HT-29 (cell line): ENCODE data around the gene DCT. TPM values are rescaled to one million over a fixed set of nuclear protein-coding genes. Genes with fewer than 3 reads are reported as not detected.

Source experiments
- DNase-seq: peaks from one replicate; pipeline ENCODE4 v3.0.0-alpha.2; 2015; ENCODE audit warnings: low spot score
- total RNA-seq: library from RNA; depleted of rRNA; stranded (reverse); fragments of >200 nt; shearing (Covaris generic); gene quantifications from 2 replicates; pipeline ENCODE4 v1.2.3, GENCODE V29; 2014

Gene DCT
- total RNA-seq, 1 experiment from 2014 or later: not detected

- DNase-seq: no peak
Observed at GRCh38 chr13:94454906-94455305, 24.6 kb downstream of the DCT start.

- no peak for DNase-seq
Observed at GRCh38 chr13:94454334-94454733, 25.1 kb downstream of the DCT start.

GRCh38 chr13:94444826-94445225 lies 34.7 kb downstream of the DCT start:
- no peak for DNase-seq

GRCh38 chr13:94435604-94436226 lies 43.8 kb downstream of the DCT start:
- DNase-seq: peak; percentile 74

GRCh38 chr13:94433055-94433961 lies 46.2 kb downstream of the DCT start:
- DNase-seq: no peak

- DNase-seq: no peak
Observed at GRCh38 chr13:94431987-94432386, 47.5 kb downstream of the DCT start.

GRCh38 chr13:94431574-94431973 lies 47.9 kb downstream of the DCT start:
- no peak for DNase-seq

GRCh38 chr13:94427313-94427953 lies 52.0 kb downstream of the DCT start:
- DNase-seq: no peak

- DNase-seq: no peak
Observed at GRCh38 chr13:94419925-94420305, 59.6 kb downstream of the DCT start.

- DNase-seq: no peak
Observed at GRCh38 chr13:94419304-94419924, 60.1 kb downstream of the DCT start.

- DNase-seq: no peak
Observed at GRCh38 chr13:94417294-94417693, 62.2 kb downstream of the DCT start.

- DNase-seq: peak; percentile 63
Observed at GRCh38 chr13:94416454-94417080, 62.9 kb downstream of the DCT start.

GRCh38 chr13:94415500-94416237 lies 63.8 kb downstream of the DCT start:
- DNase-seq: no peak

- no peak for DNase-seq
Observed at GRCh38 chr13:94414708-94415107, 64.8 kb downstream of the DCT start.

- DNase-seq: no peak
Observed at GRCh38 chr13:94414141-94414540, 65.3 kb downstream of the DCT start.

GRCh38 chr13:94413598-94413944 lies 65.9 kb downstream of the DCT start:
- no peak for DNase-seq

- DNase-seq: no peak
Observed at GRCh38 chr13:94412870-94413597, 66.4 kb downstream of the DCT start.

GRCh38 chr13:94411747-94412146 lies 67.7 kb downstream of the DCT start:
- no peak for DNase-seq

GRCh38 chr13:94408314-94409036 lies 71.0 kb downstream of the DCT start:
- no peak for DNase-seq

- DNase-seq: no peak
Observed at GRCh38 chr13:94400874-94401273, 78.6 kb downstream of the DCT start.
